WTC11 (cell line): ENCODE results near the gene PXDC1. TPM values are rescaled to one million over a fixed set of nuclear protein-coding genes. Genes with fewer than 3 reads are reported as not detected.
A peak's percentile ranks its signal among the peaks of the same experiment; 100 is the strongest.

Experiments used
- ATAC-seq: fragments of 200-7000 bp; cut with Tn5 transposase; 2 replicates; pipeline ENCODE4 v1.10.0; 2021; ENCODE audit warnings: mild to moderate bottlenecking, moderate library complexity
- CTCF ChIA-PET: fragments of 300-600 bp; sonication (Branson Sonifier 250); formaldehyde crosslinking; loops from one replicate; lab custom pipeline; 2021; ENCODE audit warnings: antibody characterized with exemption; lab: Charles Lee
- POLR2A ChIA-PET: fragments of 350-600 bp; sonication (Branson Sonifier 250); formaldehyde crosslinking; loops from one replicate; lab custom pipeline; 2021; ENCODE audit warnings: antibody characterized with exemption; lab: Charles Lee
- DNase-seq: peaks from one replicate; pipeline ENCODE4 v3.0.0; 2021; ENCODE audit warnings: low spot score
- H3K27ac Mint-ChIP-seq: 2 replicates; pipeline ENCODE4 v1.8.0; 2021; ENCODE audit warnings: mixed read lengths
- H3K27me3 Mint-ChIP-seq: 2 replicates; pipeline ENCODE4 v1.8.0; 2021; ENCODE audit warnings: low read depth, mild to moderate bottlenecking, moderate library complexity, mixed read lengths
- H3K36me3 Mint-ChIP-seq: 2 replicates; pipeline ENCODE4 v1.8.0; 2021; ENCODE audit warnings: mixed read lengths
- H3K4me1 Mint-ChIP-seq: 2 replicates; pipeline ENCODE4 v1.8.0; 2022; ENCODE audit warnings: mixed read lengths
- H3K4me3 Mint-ChIP-seq: 2 replicates; pipeline ENCODE4 v1.8.0; 2021; ENCODE audit warnings: mild to moderate bottlenecking, moderate library complexity, mixed read lengths
- H3K9me3 Mint-ChIP-seq: 2 replicates; pipeline ENCODE4 v1.8.0; 2021; ENCODE audit warnings: mixed read lengths
- AFF4 ChIP-seq: sonication (generic); formaldehyde crosslinking; IDR thresholded peaks from 2 replicates; pipeline ENCODE4 v1.8.1; 2023; ENCODE audit warnings: mild to moderate bottlenecking, missing genetic modification reagents, borderline replicate concordance
- CBFB ChIP-seq: sonication (generic); formaldehyde crosslinking; IDR thresholded peaks from 2 replicates; pipeline ENCODE4 v1.8.1; 2022; ENCODE audit warnings: mild to moderate bottlenecking, low read depth, missing genetic modification reagents
- CREB1 ChIP-seq: sonication (generic); formaldehyde crosslinking; IDR thresholded peaks from 2 replicates; pipeline ENCODE4 v1.8.0; 2023; ENCODE audit warnings: mild to moderate bottlenecking, missing genetic modification reagents
- CTCF ChIP-seq: fragments of 200-600 bp; IDR thresholded peaks from 2 replicates; pipeline ENCODE4 v1.8.0; 2022; ENCODE audit warnings: antibody characterized with exemption
- EMX1 ChIP-seq: fragments of 250-450 bp; sonication (Bioruptor Pico); IDR thresholded peaks from 2 replicates; pipeline ENCODE4 v1.8.0; 2021; ENCODE audit warnings: mild to moderate bottlenecking
- ESRRA ChIP-seq: sonication (generic); formaldehyde crosslinking; IDR thresholded peaks from 2 replicates; pipeline ENCODE4 v1.8.1; 2022; ENCODE audit warnings: mild to moderate bottlenecking, missing genetic modification reagents, borderline replicate concordance
- FOXK1 ChIP-seq: sonication (generic); formaldehyde crosslinking; IDR thresholded peaks from 2 replicates; pipeline ENCODE4 v1.8.0; 2022; ENCODE audit warnings: mild to moderate bottlenecking, moderate library complexity, missing genetic modification reagents
- FOXP1 ChIP-seq: sonication (generic); formaldehyde crosslinking; IDR thresholded peaks from 2 replicates; pipeline ENCODE4 v1.8.0; 2022; ENCODE audit warnings: missing genetic modification reagents, mild to moderate bottlenecking, moderate library complexity, borderline replicate concordance
- IRF1 ChIP-seq: sonication (generic); formaldehyde crosslinking; IDR thresholded peaks from 2 replicates; pipeline ENCODE4 v1.8.0; 2023; ENCODE audit warnings: missing genetic modification reagents
- NFATC4 ChIP-seq: fragments of 250-450 bp; sonication (Bioruptor Pico); IDR thresholded peaks from 2 replicates; pipeline ENCODE4 v1.9.0; 2021; ENCODE audit warnings: mild to moderate bottlenecking
- SOX15 ChIP-seq: fragments of 250-450 bp; sonication (Bioruptor Pico); IDR thresholded peaks from 2 replicates; pipeline ENCODE4 v1.9.0; 2021; ENCODE audit warnings: mild to moderate bottlenecking
- ZNF138 ChIP-seq: sonication (generic); formaldehyde crosslinking; conservative IDR thresholded peaks from 2 replicates; pipeline ENCODE4 v1.8.1; 2022; ENCODE audit warnings: mild to moderate bottlenecking, moderate library complexity, missing genetic modification reagents
- ZNF219 ChIP-seq: sonication (generic); formaldehyde crosslinking; IDR thresholded peaks from 2 replicates; pipeline ENCODE4 v1.8.0; 2023; ENCODE audit warnings: missing genetic modification reagents, mild to moderate bottlenecking, borderline replicate concordance
- ZNF232 ChIP-seq: sonication (generic); formaldehyde crosslinking; IDR thresholded peaks from 2 replicates; pipeline ENCODE4 v1.8.0; 2022; ENCODE audit warnings: mild to moderate bottlenecking, missing genetic modification reagents
- ZNF317 ChIP-seq: sonication (generic); formaldehyde crosslinking; IDR thresholded peaks from 2 replicates; pipeline ENCODE4 v1.8.1; 2023; ENCODE audit warnings: low read depth, mild to moderate bottlenecking, moderate library complexity, missing genetic modification reagents, borderline replicate concordance
- ZNF423 ChIP-seq: fragments of 250-450 bp; sonication (Bioruptor Pico); IDR thresholded peaks from 2 replicates; pipeline ENCODE4 v2.1.2; 2022; ENCODE audit warnings: mild to moderate bottlenecking, moderate library complexity
- total RNA-seq: library from RNA; stranded (reverse); gene quantifications from 3 replicates; pipeline ENCODE4 v1.2.3, GENCODE V29; 2021

PXDC1 gene
- total RNA-seq, 1 experiment from 2014 or later, result 3.3 TPM

DNA sequence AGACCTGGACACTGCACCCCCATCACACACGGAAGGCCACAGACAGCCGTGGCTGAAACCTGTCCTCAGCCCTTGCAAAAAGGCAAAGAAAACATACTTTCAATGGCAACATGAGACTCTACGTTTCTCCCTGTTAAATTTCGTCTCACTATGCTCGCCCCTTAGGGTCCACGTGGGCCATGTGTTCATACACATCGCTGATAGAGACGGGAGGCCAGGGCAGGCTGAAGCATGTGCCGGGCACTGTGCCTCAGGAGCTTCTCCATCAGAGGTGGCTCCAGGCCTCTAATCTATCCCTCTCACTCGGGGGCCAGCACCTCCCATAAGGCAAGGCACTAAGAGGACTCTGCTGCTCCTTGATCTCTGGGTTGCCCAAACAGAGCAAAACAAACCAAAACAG is 17.5 kb downstream of the PXDC1 start:
- no peak for DNase-seq
- ChIA-PET POLR2A (no interaction called here), CTCF (interaction anchor here (1.7 kb wide), 1 partner anchor 456 kb away, joined by 5 read pairs; no protein-coding TSS in a partner anchor)
- H3K27me3 Mint-ChIP-seq, result no peaks in the 10 kb centered on the region
- peaks cover 11% of the 10 kb centered on the region for H3K9me3 Mint-ChIP-seq
- H3K36me3 Mint-ChIP-seq, result peaks cover 27% of the 10 kb centered on the region
- no peak for TF ChIP-seq CBFB (CRISPR knock-in tag)
- peaks cover 22% of the 10 kb centered on the region for H3K4me1 Mint-ChIP-seq
- H3K4me3 Mint-ChIP-seq, result no peak overlapping the region
- ATAC-seq, result no peak
- H3K27ac Mint-ChIP-seq, result no peak overlapping the region

DNA sequence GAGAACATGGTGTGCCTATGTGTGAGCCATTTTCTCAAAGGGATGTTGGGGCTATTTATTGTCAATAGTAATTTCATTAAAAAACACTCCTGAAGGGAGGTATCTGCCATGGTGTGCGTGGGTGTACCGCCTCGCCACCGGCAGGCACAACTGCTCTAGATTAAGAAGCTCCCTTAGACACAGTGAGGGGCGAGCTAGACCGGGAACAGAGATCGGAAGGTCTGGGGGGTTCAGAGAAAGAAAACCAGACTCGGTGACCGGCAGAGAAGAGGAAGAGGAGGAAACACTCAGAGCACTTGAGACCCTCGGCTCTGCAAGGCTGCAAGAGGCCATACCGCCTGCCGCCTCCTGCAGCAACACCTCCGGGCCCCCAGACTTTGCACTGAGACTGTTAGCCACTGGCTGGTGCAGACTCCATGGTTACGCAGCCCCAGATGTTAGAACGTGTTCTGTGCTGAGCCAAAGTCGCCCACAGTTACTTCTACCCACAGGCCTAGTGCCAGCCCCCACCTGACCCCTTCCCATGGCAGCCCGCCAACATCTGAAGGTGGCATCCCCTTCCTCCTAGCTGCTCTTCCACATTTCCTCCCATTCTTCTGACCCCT is 18.1 kb downstream of the PXDC1 start:
- DNase-seq (no peak), ATAC-seq (no peak)
- H3K27ac Mint-ChIP-seq, result no peak overlapping the region
- TF ChIP-seq ZNF423, result no peak
- TF ChIP-seq NFATC4 (CRISPR knock-in tag), result no peak
- TF ChIP-seq ZNF138, result no peak
- no peak for TF ChIP-seq FOXK1
- TF ChIP-seq ESRRA (CRISPR knock-in tag), result no peak
- no peaks in the 10 kb centered on the region for H3K27me3 Mint-ChIP-seq
- peaks cover 11% of the 10 kb centered on the region for H3K9me3 Mint-ChIP-seq
- peaks cover 22% of the 10 kb centered on the region for H3K4me1 Mint-ChIP-seq
- no peak overlapping the region for H3K4me3 Mint-ChIP-seq
- POLR2A ChIA-PET, result no interaction called here
- CTCF ChIA-PET, result interaction anchor here (0.7 to 3.6 kb wide), 5 partner anchors 73 to 456 kb away, joined by 3 to 22 read pairs (median 5); no protein-coding TSS in a partner anchor
- peaks cover 27% of the 10 kb centered on the region for H3K36me3 Mint-ChIP-seq

- CTCF ChIA-PET, result interaction anchor here (0.7 to 3.6 kb wide), 16 partner anchors 9 to 481 kb away, joined by 3 to 22 read pairs (median 4); partner anchors contain the start of gene FAM50B
- POLR2A ChIA-PET, result no interaction called here
- Mint-ChIP-seq H3K9me3 (peaks cover 11% of the 10 kb centered on the region), H3K4me3 (no peak overlapping the region), H3K27me3 (no peaks in the 10 kb centered on the region), H3K27ac (no peak overlapping the region), H3K36me3 (peaks cover 27% of the 10 kb centered on the region), H3K4me1 (peaks cover 17% of the 10 kb centered on the region)
- TF ChIP-seq CTCF (peak; percentile 71), CREB1 (CRISPR knock-in tag) (no peak)
- DNase-seq (peak; percentile 83), ATAC-seq (peak; percentile 91)
Observed at GRCh38 chr6:3732345-3733141, 19.0 kb downstream of the PXDC1 start.

DNA sequence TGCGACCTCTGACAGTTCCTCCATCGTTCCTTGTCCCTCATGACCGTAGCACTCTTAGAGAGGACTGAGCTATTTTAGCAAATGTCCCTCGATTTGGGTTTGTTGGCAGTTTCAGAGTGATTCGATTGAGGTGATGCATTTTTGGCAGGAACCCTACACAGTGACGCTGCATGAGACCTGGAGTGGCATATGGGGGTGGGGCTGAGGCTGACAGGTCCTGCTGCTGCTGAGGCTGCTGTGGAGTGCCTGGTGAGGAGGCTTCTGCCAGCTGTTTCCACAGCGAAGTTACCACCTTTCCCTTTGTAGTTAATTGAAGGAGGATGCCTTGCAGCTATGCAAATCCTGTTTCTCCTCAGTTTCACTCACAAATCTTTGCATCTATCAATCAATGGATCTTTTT is 19.8 kb downstream of the PXDC1 start:
- no peak for TF ChIP-seq CREB1 (CRISPR knock-in tag)
- TF ChIP-seq ZNF317 (CRISPR knock-in tag), result no peak
- TF ChIP-seq ZNF232 (CRISPR knock-in tag), result no peak
- no peak for TF ChIP-seq EMX1 (CRISPR knock-in tag)
- no peak for TF ChIP-seq ZNF219 (CRISPR knock-in tag)
- no peak for TF ChIP-seq FOXP1 (CRISPR knock-in tag)
- TF ChIP-seq SOX15, result no peak
- TF ChIP-seq IRF1, result no peak
- no peak for TF ChIP-seq AFF4 (CRISPR knock-in tag)
- TF ChIP-seq, all 79 proteins: peak for 0
- DNase-seq (no peak), ATAC-seq (no peak)
- Mint-ChIP-seq H3K4me1 (peaks cover 10% of the 10 kb centered on the region), H3K4me3 (no peak overlapping the region), H3K27me3 (no peaks in the 10 kb centered on the region), H3K36me3 (peaks cover 24% of the 10 kb centered on the region), H3K9me3 (peaks cover 11% of the 10 kb centered on the region), H3K27ac (no peak overlapping the region)
- CTCF ChIA-PET, result interaction anchor here (0.7 to 3.6 kb wide), 12 partner anchors 9 to 480 kb away, joined by 3 to 22 read pairs (median 4); no protein-coding TSS in a partner anchor
- POLR2A ChIA-PET, result no interaction called here
